Neural cell (in vitro differentiated cells): ENCODE data around the gene DNAAF1. TPM values are rescaled to one million over a fixed set of nuclear protein-coding genes. Genes with fewer than 3 reads are reported as not detected.

ENCODE experiments used
- H2AFZ ChIP-seq: fragments of 200-600, 300-800 bp; sonication (generic), shearing (Covaris generic); 2 replicates; pipeline ENCODE4 v1.6.0; 2014; ENCODE audit warnings: low read depth, mild to moderate bottlenecking, antibody characterized with exemption, low read length, moderate library complexity
- H3F3A ChIP-seq: fragments of 200-600 bp; shearing (Covaris generic); 2 replicates; pipeline ENCODE4 v1.6.1; 2016; ENCODE audit warnings: mild to moderate bottlenecking, moderate library complexity, mixed read lengths, antibody characterized with exemption, low read length; ENCODE audit not compliant: insufficient read depth, poor library complexity, severe bottlenecking
- H3K27ac ChIP-seq: fragments of 200-600, 300-800 bp; sonication (generic), shearing (Covaris generic); 2 replicates; pipeline ENCODE4 v1.5.1; 2014; ENCODE audit warnings: mild to moderate bottlenecking, low read length, moderate library complexity
- H3K27me3 ChIP-seq: fragments of 300-800, 200-600 bp; sonication (generic), shearing (Covaris generic); 2 replicates; pipeline ENCODE4 v1.6.0; 2014; ENCODE audit warnings: mild to moderate bottlenecking, low read depth, low read length, moderate library complexity; ENCODE audit not compliant: insufficient read depth
- H3K36me3 ChIP-seq: fragments of 300-800, 200-600 bp; sonication (generic), shearing (Covaris generic); 2 replicates; pipeline ENCODE4 v1.5.1; 2014; ENCODE audit warnings: mild to moderate bottlenecking, antibody characterized with exemption, low read length, moderate library complexity; ENCODE audit not compliant: insufficient read depth
- H3K4me2 ChIP-seq: fragments of 300-800, 200-600 bp; sonication (generic), shearing (Covaris generic); 2 replicates; pipeline ENCODE4 v1.6.0; 2014; ENCODE audit warnings: mild to moderate bottlenecking, low read length
- H3K4me3 ChIP-seq: fragments of 300-800, 200-600 bp; sonication (generic), shearing (Covaris generic); 2 replicates; pipeline ENCODE4 v1.5.1; 2014; ENCODE audit warnings: mild to moderate bottlenecking, low read length, moderate library complexity
- H3K79me2 ChIP-seq: fragments of 200-600 bp; shearing (Covaris generic); replicated peaks from 2 replicates; pipeline ENCODE4 v1.6.0; 2014; ENCODE audit warnings: mild to moderate bottlenecking, low read length, moderate library complexity; ENCODE audit not compliant: insufficient read depth
- H3K9ac ChIP-seq: fragments of 300-800, 200-600 bp; sonication (generic), shearing (Covaris generic); 2 replicates; pipeline ENCODE4 v1.6.1; 2016; ENCODE audit warnings: mild to moderate bottlenecking, low read length, mixed read lengths
- H3K9me2 ChIP-seq: fragments of 200-600 bp; shearing (Covaris generic); 2 replicates; pipeline ENCODE4 v1.6.1; 2016; ENCODE audit warnings: mild to moderate bottlenecking, low read length, mixed read lengths; ENCODE audit not compliant: insufficient read depth
- H3K9me3 ChIP-seq: fragments of 200-600, 300-800 bp; sonication (generic), shearing (Covaris generic); 2 replicates; pipeline ENCODE4 v1.6.1; 2016; ENCODE audit warnings: mild to moderate bottlenecking, mixed run types, low read length, moderate library complexity, mixed read lengths
- H4K20me1 ChIP-seq: fragments of 200-600 bp; shearing (Covaris generic); 2 replicates; pipeline ENCODE4 v1.6.1; 2016; ENCODE audit warnings: mild to moderate bottlenecking, mixed run types; ENCODE audit not compliant: insufficient read depth
- EP300 ChIP-seq: fragments of 450-650 bp; conservative IDR thresholded peaks from 2 replicates; pipeline ENCODE4 v1.6.1; 2014; ENCODE audit warnings: antibody characterized with exemption, mild to moderate bottlenecking, moderate library complexity; ENCODE audit not compliant: poor library complexity, severe bottlenecking
- EZH2 ChIP-seq: fragments of 200-600, 300-800 bp; shearing (Covaris generic), sonication (generic); IDR thresholded peaks from 2 replicates; pipeline ENCODE4 v1.6.1; 2014; ENCODE audit warnings: antibody characterized with exemption, low read length, borderline replicate concordance, mild to moderate bottlenecking; ENCODE audit not compliant: insufficient read depth, poor library complexity, severe bottlenecking
- MXI1 ChIP-seq: fragments of 450-650 bp; conservative IDR thresholded peaks from 2 replicates; pipeline ENCODE4 v1.6.1; 2014; ENCODE audit warnings: antibody characterized with exemption, mild to moderate bottlenecking; ENCODE audit not compliant: poor library complexity, severe bottlenecking
- POLR2AphosphoS5 ChIP-seq: IDR thresholded peaks from 2 replicates; pipeline ENCODE4 v1.6.1; 2012
- RAD21 ChIP-seq: fragments of 450-650 bp; conservative IDR thresholded peaks from 2 replicates; pipeline ENCODE4 v1.6.1; 2014; ENCODE audit warnings: antibody characterized with exemption, mild to moderate bottlenecking, moderate library complexity
- SMC3 ChIP-seq: fragments of 450-650 bp; conservative IDR thresholded peaks from 2 replicates; pipeline ENCODE4 v1.6.1; 2014; ENCODE audit warnings: antibody characterized with exemption, mild to moderate bottlenecking, moderate library complexity; ENCODE audit not compliant: poor library complexity
- TAF1 ChIP-seq: IDR thresholded peaks from 2 replicates; pipeline ENCODE4 v1.6.1; 2012; ENCODE audit warnings: low read depth
- polyA plus RNA-seq: library from polyadenylated mRNA; depleted of rRNA; stranded (reverse); fragments of >200 nt; gene quantifications from 2 replicates; pipeline ENCODE4 v1.2.3, GENCODE V29; 2014
- TF ChIP-seq, protein P1 (sequence below): IDR thresholded peaks from 2 replicates; pipeline ENCODE4 v1.6.1; 2012; ENCODE audit warnings: borderline replicate concordance
- TF ChIP-seq, protein P2 (sequence below): fragments of 450-650 bp; IDR thresholded peaks from 2 replicates; pipeline ENCODE4 v1.5.1; 2014; ENCODE audit warnings: antibody characterized with exemption, mild to moderate bottlenecking, moderate library complexity; ENCODE audit not compliant: poor library complexity, severe bottlenecking

Gene DNAAF1
- polyA plus RNA-seq, 1 donor from 2014 or later = 0.71 TPM

DNA sequence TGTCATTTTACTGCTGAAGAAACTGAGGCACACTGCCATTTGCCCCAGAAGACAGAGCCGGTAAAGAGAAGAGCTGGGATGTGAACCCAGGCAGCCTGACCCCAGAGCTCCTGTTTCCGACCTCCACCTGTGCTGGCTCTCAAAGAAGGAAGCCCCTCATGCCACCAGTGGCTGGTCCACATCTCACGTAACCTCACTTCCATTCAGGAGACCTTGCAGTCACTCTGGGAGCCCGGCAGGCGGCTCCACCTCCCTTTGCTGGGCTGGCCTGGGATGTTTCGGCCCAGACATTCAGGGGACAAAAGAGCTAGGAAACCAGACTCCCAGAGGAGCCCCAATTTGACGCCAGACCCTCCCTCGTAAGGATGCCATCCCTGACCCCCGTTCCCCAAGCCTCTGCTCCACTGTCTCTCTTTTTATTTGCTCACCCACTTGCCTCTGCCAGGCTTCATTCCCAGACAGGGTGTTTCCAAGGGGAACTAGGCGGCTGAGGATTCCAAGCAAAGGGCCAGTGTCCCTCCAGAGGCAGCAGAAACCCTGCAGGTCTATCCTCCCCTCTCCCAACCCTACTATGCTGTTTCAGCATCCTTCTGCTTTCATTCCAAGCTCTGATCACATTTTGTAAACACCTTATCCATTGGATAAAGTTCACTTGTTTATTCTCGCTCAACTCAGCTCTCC is 38.9 kb downstream of the DNAAF1 start:
- peaks cover 20% of the 10 kb centered on the region for H3K79me2 ChIP-seq
- H3K9ac ChIP-seq = no peak overlapping the region
- no peaks in the 10 kb centered on the region for H3F3A ChIP-seq
- no peaks in the 10 kb centered on the region for H4K20me1 ChIP-seq
- no peaks in the 10 kb centered on the region for H3K27me3 ChIP-seq
- no peaks in the 10 kb centered on the region for H3K9me2 ChIP-seq
- H3K4me2 ChIP-seq = no peak overlapping the region
- no peak for TF ChIP-seq EP300
- no peak for TF ChIP-seq RAD21
- no peak for TF ChIP-seq TAF1
- TF ChIP-seq, protein P1, sequence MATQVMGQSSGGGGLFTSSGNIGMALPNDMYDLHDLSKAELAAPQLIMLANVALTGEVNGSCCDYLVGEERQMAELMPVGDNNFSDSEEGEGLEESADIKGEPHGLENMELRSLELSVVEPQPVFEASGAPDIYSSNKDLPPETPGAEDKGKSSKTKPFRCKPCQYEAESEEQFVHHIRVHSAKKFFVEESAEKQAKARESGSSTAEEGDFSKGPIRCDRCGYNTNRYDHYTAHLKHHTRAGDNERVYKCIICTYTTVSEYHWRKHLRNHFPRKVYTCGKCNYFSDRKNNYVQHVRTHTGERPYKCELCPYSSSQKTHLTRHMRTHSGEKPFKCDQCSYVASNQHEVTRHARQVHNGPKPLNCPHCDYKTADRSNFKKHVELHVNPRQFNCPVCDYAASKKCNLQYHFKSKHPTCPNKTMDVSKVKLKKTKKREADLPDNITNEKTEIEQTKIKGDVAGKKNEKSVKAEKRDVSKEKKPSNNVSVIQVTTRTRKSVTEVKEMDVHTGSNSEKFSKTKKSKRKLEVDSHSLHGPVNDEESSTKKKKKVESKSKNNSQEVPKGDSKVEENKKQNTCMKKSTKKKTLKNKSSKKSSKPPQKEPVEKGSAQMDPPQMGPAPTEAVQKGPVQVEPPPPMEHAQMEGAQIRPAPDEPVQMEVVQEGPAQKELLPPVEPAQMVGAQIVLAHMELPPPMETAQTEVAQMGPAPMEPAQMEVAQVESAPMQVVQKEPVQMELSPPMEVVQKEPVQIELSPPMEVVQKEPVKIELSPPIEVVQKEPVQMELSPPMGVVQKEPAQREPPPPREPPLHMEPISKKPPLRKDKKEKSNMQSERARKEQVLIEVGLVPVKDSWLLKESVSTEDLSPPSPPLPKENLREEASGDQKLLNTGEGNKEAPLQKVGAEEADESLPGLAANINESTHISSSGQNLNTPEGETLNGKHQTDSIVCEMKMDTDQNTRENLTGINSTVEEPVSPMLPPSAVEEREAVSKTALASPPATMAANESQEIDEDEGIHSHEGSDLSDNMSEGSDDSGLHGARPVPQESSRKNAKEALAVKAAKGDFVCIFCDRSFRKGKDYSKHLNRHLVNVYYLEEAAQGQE = no peak
- TF ChIP-seq, protein P2, sequence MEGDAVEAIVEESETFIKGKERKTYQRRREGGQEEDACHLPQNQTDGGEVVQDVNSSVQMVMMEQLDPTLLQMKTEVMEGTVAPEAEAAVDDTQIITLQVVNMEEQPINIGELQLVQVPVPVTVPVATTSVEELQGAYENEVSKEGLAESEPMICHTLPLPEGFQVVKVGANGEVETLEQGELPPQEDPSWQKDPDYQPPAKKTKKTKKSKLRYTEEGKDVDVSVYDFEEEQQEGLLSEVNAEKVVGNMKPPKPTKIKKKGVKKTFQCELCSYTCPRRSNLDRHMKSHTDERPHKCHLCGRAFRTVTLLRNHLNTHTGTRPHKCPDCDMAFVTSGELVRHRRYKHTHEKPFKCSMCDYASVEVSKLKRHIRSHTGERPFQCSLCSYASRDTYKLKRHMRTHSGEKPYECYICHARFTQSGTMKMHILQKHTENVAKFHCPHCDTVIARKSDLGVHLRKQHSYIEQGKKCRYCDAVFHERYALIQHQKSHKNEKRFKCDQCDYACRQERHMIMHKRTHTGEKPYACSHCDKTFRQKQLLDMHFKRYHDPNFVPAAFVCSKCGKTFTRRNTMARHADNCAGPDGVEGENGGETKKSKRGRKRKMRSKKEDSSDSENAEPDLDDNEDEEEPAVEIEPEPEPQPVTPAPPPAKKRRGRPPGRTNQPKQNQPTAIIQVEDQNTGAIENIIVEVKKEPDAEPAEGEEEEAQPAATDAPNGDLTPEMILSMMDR = no peak
- TF ChIP-seq POLR2AphosphoS5 = no peak
- no peak for TF ChIP-seq EZH2
- no peak for TF ChIP-seq MXI1
- no peak for TF ChIP-seq SMC3
- no peak overlapping the region for H2AFZ ChIP-seq
- H3K4me3 ChIP-seq = no peak overlapping the region
- no peaks in the 10 kb centered on the region for H3K36me3 ChIP-seq
- no peak overlapping the region for H3K27ac ChIP-seq
- no peaks in the 10 kb centered on the region for H3K9me3 ChIP-seq

DNA sequence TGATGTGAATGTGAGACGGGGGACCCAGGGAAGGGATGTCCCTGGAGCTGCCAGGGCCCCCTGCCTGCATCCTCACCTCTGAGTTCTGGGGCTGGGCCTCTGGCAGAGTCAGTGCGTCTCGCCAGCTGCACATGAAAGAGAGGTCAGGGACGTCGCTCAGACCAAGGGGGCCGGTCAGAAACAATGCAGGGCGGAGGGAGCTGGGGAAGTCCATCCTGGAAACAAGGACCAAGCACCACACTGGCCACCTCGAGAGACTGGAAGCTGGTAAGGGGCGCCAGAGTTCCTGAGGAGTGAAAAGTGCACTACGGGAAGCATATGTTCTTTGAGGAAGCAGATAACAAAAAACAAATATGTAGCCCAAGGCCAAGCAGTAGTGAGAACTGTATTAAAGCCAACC is 39.7 kb downstream of the DNAAF1 start:
- no peaks in the 10 kb centered on the region for H3K9me2 ChIP-seq
- H3K9me3 ChIP-seq = no peaks in the 10 kb centered on the region
- no peak overlapping the region for H3K27ac ChIP-seq
- H3K79me2 ChIP-seq = peaks cover 20% of the 10 kb centered on the region
- no peak overlapping the region for H3K9ac ChIP-seq
- H3K27me3 ChIP-seq = no peaks in the 10 kb centered on the region
- H2AFZ ChIP-seq = no peak overlapping the region
- H3K4me3 ChIP-seq = no peak overlapping the region
- no peaks in the 10 kb centered on the region for H3F3A ChIP-seq
- no peaks in the 10 kb centered on the region for H4K20me1 ChIP-seq
- no peaks in the 10 kb centered on the region for H3K36me3 ChIP-seq
- no peak for TF ChIP-seq SMC3
- TF ChIP-seq POLR2AphosphoS5 = no peak
- TF ChIP-seq TAF1 = no peak
- no peak for TF ChIP-seq RAD21
- TF ChIP-seq, protein P2 = no peak
- TF ChIP-seq, protein P1 = no peak
- TF ChIP-seq MXI1 = no peak
- no peak for TF ChIP-seq EP300
- no peak for TF ChIP-seq EZH2
- no peak overlapping the region for H3K4me2 ChIP-seq
